ENCODE results near the gene KCNJ14. TPM values are rescaled to one million over a fixed set of nuclear protein-coding genes. Genes with fewer than 3 reads are reported as not detected.
A peak's percentile ranks its signal among the peaks of the same experiment; 100 is the strongest.

Gene KCNJ14
- under 1 TPM; 0.52 to 0.61 TPM for total RNA-seq
- polyA plus RNA-seq (ENCODE audit: insufficient read length in 6 of 6), result 1 to 10 TPM in 5 of 6 donors, under 1 TPM in 1; 0.94 to 1.3 (median 1.2) TPM
- long read RNA-seq, donor 1, result 0 reads
- long read RNA-seq, donor 2, partial matches to known transcripts, result 0 of 1 reads
- long read RNA-seq, donor 2, other reads (novel, unspliced or antisense), result 0 of 1 reads
- long read RNA-seq, donor 3, result 0 reads
- long read RNA-seq, donor 4, result 0 reads
- long read RNA-seq, donor 5, result 0 reads
- long read RNA-seq, donor 6, result 0 reads
- long read RNA-seq, donor 7, result 0 reads
- long read RNA-seq, donor 8, result 0 reads
- long read RNA-seq, donor 9, result 0 reads
- long read RNA-seq, donor 10, result 0 reads
- long read RNA-seq, donor 11, result 0 reads
- long read RNA-seq, donor 12, result 0 reads

- Histone ChIP-seq H3K36me3 (peaks cover 0 to 74% of the 10 kb centered on the region in 2 donors), H3K27ac (no peak within 1 kb of the TSS), H3K4me1 (no peaks in the 10 kb centered on the region), H3K4me3 (no peak within 1 kb of the TSS), H3K9me3 (no peaks in the 10 kb centered on the region), H3K27me3 (no peaks in the 10 kb centered on the region)
- no peak for ATAC-seq
- peak in 1 of 4 donors; percentile 68 for DNase-seq
- intact Hi-C loops (cut with DNase I), result no loop called here
- no peak for TF ChIP-seq CTCF (IDR thresholded peaks at IDR 0.05)
Measured at GRCh38 chr19:48455171-48455907, at the start of gene KCNJ14. KCNJ14 (plus strand) TSS chr19:48455574; CDS start chr19:48461725, 6,151 bp downstream.

- Histone ChIP-seq H3K4me3 (no peak overlapping the region), H3K4me1 (no peaks in the 10 kb centered on the region), H3K9me3 (no peaks in the 10 kb centered on the region), H3K36me3 (no peaks in the 10 kb centered on the region), H3K27me3 (peaks cover 0 to 20% of the 10 kb centered on the region in 2 donors), H3K27ac (no peak overlapping the region)
- intact Hi-C loops (cut with DNase I), result no loop called here
- no peak for TF ChIP-seq CTCF (IDR thresholded peaks at IDR 0.05)
- no peak for DNase-seq
- no peak for ATAC-seq
Measured at GRCh38 chr19:48405850-48406249, 49.5 kb upstream of the KCNJ14 start.

- H3K27me3 ChIP-seq, result peaks cover 0 to 61% of the 10 kb centered on the region in 2 donors
- H3K9me3 ChIP-seq, result no peaks in the 10 kb centered on the region
- peaks cover 0 to 6% of the 10 kb centered on the region in 2 donors for H3K4me1 ChIP-seq
- ATAC-seq (no peak), DNase-seq (peak in 1 of 4 donors; percentile 71)
- H3K27ac ChIP-seq, result no peak overlapping the region
- no peak overlapping the region for H3K4me3 ChIP-seq
- no peak for TF ChIP-seq CTCF (IDR thresholded peaks at IDR 0.05)
- H3K36me3 ChIP-seq, result no peaks in the 10 kb centered on the region
- intact Hi-C loops (cut with DNase I), result no loop called here
Measured at GRCh38 chr19:48413879-48414587, 41.3 kb upstream of the KCNJ14 start.

GRCh38 chr19:48415395-48415794 lies 40.0 kb upstream of the KCNJ14 start:
- no peaks in the 10 kb centered on the region for H3K9me3 ChIP-seq
- ATAC-seq (peak; percentile 94), DNase-seq (peak in 2 of 4 donors; percentile 90)
- H3K4me3 ChIP-seq, result peak overlapping the region in 1 of 2 donors; percentile 28
- no peak overlapping the region for H3K27ac ChIP-seq
- intact Hi-C loops (cut with DNase I), result no loop called here
- H3K4me1 ChIP-seq, result peaks cover 0 to 6% of the 10 kb centered on the region in 2 donors
- H3K36me3 ChIP-seq, result no peaks in the 10 kb centered on the region
- peaks cover 0 to 65% of the 10 kb centered on the region in 2 donors for H3K27me3 ChIP-seq
- TF ChIP-seq CTCF (IDR thresholded peaks at IDR 0.05), result no peak

All from left lung (tissue), 14 donors.